ENCODE data around the gene CYYR1.

Gene CYYR1

DNA sequence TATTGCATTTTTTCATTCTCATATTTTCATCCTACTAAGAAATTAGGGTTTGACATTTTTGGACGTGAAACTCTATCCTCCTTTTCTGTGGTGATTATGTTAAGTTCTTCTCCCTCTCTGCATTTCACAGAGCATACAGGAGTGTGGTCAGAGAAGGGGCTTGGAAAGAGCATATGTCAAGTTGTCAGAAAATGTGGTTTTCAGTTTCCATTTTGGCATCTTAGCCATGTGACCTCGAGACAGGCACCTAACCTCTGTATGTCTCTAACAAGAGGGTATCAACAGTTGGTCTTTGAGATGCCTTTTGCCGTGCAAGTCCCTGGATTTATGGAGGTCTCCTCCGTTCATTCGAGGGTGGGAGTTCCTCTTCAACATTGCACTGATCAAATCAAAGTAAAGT lies 140.7 kb downstream of the CYYR1 start:
- Histone ChIP-seq H3K27me3 (ENCODE audit: insufficient read depth, low read length) (no peaks in the 10 kb centered on the region), H3K4me3 (ENCODE audit: low read length) (no peak overlapping the region), H3K9me3 (ENCODE audit: insufficient read depth, low read depth, low read length) (no peaks in the 10 kb centered on the region), H3K4me1 (ENCODE audit: insufficient read depth, low read length) (no peaks in the 10 kb centered on the region), H3K9ac (ENCODE audit: low read depth, low read length) (no peak overlapping the region), H3K27ac (ENCODE audit: low read length) (no peak overlapping the region), H3K36me3 (ENCODE audit: insufficient read depth, low read depth, low read length) (no peaks in the 10 kb centered on the region)

DNA sequence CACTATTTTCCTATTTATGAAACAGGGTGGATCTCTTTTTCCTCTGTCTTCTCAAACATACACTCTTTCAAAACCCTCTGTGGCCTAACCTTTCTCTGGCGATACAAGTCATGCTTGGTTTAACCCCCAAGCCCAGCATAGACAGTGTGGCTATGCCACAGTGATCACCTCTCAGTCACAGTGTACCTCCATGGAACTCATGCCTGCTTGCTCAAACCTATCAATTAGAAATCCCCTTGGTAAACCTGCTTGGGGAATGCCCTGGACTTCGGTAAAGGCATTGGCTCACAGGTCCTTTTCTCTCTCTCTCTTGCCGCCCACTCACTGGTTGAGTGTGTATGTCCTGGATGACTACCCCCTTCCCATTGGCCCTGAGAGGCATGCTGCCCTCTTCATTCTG lies 147.5 kb downstream of the CYYR1 start:
- no peak overlapping the region for H3K4me3 ChIP-seq (ENCODE audit: low read length)
- H3K9me3 ChIP-seq (ENCODE audit: insufficient read depth, low read depth, low read length) = no peaks in the 10 kb centered on the region
- no peak overlapping the region for H3K27ac ChIP-seq (ENCODE audit: low read length)

DNA sequence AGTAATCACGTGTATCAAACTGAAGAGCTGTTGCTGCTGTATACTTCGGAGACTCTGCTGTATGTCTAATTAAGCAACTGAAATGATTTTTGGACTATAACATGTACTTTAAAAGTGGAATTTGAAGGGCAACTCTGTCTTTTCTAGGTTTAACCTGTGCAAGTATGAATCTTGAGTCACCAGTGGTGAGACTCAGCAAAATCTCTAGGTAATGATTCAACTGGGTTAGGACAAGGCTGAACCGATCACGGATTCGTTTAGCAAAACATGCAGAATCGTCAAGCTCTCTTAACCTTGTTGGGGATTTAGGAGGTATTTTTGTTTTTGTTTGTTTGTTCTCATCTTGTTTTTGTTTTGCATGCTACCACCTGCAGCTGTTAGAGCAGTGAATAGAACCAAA lies 149.6 kb downstream of the CYYR1 start:
- Histone ChIP-seq H3K9me3 (ENCODE audit: insufficient read depth, low read depth, low read length) (no peaks in the 10 kb centered on the region; the same call in 1 of the 2 replicates), H3K27me3 (ENCODE audit: insufficient read depth, low read length) (no peaks in the 10 kb centered on the region), H3K4me3 (ENCODE audit: low read length) (no peak overlapping the region), H3K4me1 (ENCODE audit: insufficient read depth, low read length) (no peaks in the 10 kb centered on the region), H3K9ac (ENCODE audit: low read depth, low read length) (no peak overlapping the region), H3K36me3 (ENCODE audit: insufficient read depth, low read depth, low read length) (no peaks in the 10 kb centered on the region), H3K27ac (ENCODE audit: low read length) (no peak overlapping the region)

More for the DNA sequence above, 147.5 kb downstream of the CYYR1 start:
- Histone ChIP-seq H3K9ac (ENCODE audit: low read depth, low read length) (no peak overlapping the region), H3K27me3 (ENCODE audit: insufficient read depth, low read length) (no peaks in the 10 kb centered on the region), H3K4me1 (ENCODE audit: insufficient read depth, low read length) (no peaks in the 10 kb centered on the region), H3K36me3 (ENCODE audit: insufficient read depth, low read depth, low read length) (no peaks in the 10 kb centered on the region)

DNA sequence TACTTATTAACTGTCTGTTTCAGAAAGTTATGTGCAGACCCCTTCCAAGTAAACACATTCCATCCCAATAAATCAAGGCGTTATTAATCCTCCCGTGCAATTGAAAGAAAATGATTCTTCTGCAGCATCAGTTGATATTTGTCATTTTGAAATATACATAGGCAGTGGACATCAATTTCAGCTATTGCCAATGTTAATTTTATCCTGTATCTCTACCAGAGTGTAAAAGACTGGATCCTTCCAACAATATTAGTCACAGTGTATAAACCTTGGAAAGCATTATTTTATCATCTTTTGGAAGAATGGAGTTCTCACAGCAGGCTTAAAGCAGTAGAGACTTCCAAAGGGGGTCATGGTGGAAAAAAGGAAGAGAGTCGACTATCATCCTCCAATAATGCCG lies 150.4 kb downstream of the CYYR1 start:
- H3K9ac ChIP-seq (ENCODE audit: low read depth, low read length) = no peak overlapping the region
- no peaks in the 10 kb centered on the region for H3K27me3 ChIP-seq (ENCODE audit: insufficient read depth, low read length)
- no peak overlapping the region for H3K4me3 ChIP-seq (ENCODE audit: low read length)
- no peak overlapping the region for H3K27ac ChIP-seq (ENCODE audit: low read length)
- H3K9me3 ChIP-seq (ENCODE audit: insufficient read depth, low read depth, low read length) = no peaks in the 10 kb centered on the region; the same call in 1 of the 2 replicates
- no peaks in the 10 kb centered on the region for H3K36me3 ChIP-seq (ENCODE audit: insufficient read depth, low read depth, low read length)
- no peaks in the 10 kb centered on the region for H3K4me1 ChIP-seq (ENCODE audit: insufficient read depth, low read length)

DNA sequence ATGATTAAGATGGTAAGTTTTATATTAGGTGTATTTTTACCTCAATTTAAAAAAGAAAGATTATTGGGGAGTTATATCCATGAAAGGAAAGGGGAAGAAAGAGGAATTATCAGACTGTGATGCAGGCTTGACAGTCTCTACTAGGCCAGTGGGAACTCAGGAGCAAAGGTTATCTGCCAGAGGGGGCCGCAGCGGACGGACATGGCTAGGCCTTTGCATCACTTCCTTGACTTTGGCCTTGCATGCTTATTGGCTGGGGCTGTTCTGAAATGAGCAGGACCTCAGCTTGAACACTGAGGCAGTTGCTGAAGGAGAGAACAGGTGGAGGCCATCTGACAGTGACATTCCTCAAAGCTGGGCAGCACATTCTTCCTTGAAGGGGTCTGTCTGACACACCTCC lies 150.9 kb downstream of the CYYR1 start:
- Histone ChIP-seq H3K27ac (ENCODE audit: low read length) (no peak overlapping the region), H3K27me3 (ENCODE audit: insufficient read depth, low read length) (no peaks in the 10 kb centered on the region), H3K36me3 (ENCODE audit: insufficient read depth, low read depth, low read length) (no peaks in the 10 kb centered on the region), H3K9ac (ENCODE audit: low read depth, low read length) (no peak overlapping the region), H3K4me3 (ENCODE audit: low read length) (no peak overlapping the region), H3K9me3 (ENCODE audit: insufficient read depth, low read depth, low read length) (no peaks in the 10 kb centered on the region; the same call in 1 of the 2 replicates), H3K4me1 (ENCODE audit: insufficient read depth, low read length) (no peaks in the 10 kb centered on the region)

DNA sequence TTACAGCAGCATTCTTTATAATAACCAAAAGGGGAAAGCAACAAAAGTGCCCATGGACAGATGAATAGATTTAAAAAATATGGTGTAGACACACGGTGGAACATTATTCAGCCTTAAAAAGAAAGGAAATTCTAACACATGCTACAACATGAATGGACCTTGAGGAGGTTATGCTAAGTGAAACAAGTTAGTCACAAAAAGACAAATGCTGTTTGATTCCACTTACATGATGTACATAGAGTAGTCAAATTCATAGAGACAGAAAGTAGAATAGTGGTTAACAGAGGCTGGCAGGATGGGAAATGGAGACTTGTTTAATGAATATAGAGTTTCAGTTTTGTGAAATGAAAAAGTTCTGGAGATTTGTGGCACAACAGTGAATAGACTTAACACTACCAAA lies 151.4 kb downstream of the CYYR1 start:
- Histone ChIP-seq H3K9ac (ENCODE audit: low read depth, low read length) (no peak overlapping the region), H3K36me3 (ENCODE audit: insufficient read depth, low read depth, low read length) (no peaks in the 10 kb centered on the region), H3K27ac (ENCODE audit: low read length) (no peak overlapping the region), H3K9me3 (ENCODE audit: insufficient read depth, low read depth, low read length) (no peaks in the 10 kb centered on the region; the same call in 1 of the 2 replicates), H3K4me1 (ENCODE audit: insufficient read depth, low read length) (no peaks in the 10 kb centered on the region), H3K27me3 (ENCODE audit: insufficient read depth, low read length) (no peaks in the 10 kb centered on the region), H3K4me3 (ENCODE audit: low read length) (no peak overlapping the region)
